HG03439 (cell line): Measurements from ENCODE around the gene FYB1.

ENCODE experiments used
- ATAC-seq: cut with Tn5 transposase; IDR thresholded peaks from one replicate; pipeline ENCODE4 v1.9.1; 2021; ENCODE audit warnings: mild to moderate bottlenecking, moderate library complexity; ENCODE audit not compliant: unreplicated experiment

FYB1 gene

DNA sequence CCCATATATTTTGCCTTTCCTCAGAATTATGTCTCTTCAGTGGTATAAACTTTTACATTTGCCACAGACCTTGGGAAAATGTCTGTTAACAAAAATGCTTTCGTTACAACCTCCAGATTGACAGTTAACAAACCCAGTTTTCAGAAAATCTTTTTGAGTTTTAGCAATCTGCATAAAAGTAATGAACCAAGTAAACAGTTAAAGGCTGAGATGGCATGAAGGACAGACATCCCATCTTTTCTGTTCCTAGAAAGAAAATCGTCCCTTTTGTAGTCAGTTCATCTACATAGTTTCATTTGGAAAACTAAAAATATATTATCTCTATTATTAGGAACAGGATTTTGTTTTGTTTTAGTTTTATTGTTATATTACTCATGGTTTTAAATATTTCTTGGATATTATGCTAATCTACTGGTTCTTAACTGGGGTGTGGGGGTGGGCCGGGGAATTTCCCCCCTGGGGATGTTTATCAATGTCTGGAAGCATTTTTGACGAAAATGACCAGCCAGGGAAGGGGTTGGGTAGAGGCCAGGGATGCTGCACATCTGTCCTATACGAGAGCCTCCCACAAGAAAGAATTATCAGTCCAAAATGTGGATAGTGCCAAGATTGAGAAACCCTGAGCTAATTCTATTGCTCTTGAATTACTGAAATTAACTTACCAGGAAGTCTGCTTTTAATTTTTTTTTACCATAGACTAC lies 11.9 kb downstream of the FYB1 start:
- ATAC-seq = no peak

DNA sequence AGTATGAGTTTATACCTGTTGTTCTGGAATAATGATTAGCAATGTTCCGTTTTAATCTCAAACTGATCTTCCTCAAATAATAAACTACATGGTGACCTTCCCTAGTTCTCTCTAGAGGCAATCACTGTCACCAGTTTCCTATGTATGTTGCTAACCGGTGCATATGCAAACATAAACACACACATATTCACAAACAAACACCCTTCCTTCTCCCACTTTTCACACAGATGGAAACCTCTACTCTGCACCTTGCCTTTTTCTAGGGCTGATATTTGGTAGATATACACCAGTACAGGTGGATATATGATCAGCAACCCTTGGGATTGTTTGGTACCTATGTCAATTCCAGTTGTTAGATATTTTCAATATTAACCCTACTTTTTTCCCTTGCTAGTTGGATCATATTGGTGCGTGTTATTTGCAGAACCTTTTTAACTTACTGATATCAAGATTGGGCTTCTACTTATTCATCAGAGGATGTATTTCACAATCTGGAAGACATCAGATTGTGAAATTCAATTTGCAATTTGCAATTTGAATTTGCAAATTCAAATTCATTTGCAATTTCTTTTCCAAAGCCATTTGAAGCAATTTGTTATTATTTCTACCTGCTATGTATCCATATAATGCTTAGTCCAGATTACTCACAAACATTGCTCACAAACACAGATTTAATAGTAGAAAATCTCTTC lies 12.6 kb downstream of the FYB1 start:
- ATAC-seq = no peak

GRCh38 chr5:39205550-39205949 lies 13.8 kb downstream of the FYB1 start:
- no peak for ATAC-seq

DNA sequence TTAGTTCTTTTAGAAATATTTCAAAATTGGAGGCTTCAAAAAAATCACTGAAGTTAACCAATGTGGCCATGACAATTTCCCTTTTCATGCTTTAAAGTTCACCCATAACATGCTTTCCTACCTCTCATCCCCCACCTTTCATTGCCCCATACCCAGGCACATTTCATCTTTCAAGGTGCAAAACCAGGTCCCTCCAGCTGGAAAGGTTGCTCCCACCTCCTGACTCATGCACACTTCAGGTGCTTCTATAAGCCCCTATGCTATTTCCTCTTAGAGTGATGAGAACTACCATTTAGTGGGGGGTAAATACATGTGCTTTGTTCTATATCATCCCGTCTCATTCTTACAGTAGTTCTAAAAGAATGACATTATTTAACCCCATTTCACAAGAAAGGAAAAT lies 15.4 kb downstream of the FYB1 start:
- no peak for ATAC-seq

GRCh38 chr5:39203275-39203922 lies 16.0 kb downstream of the FYB1 start:
- no peak for ATAC-seq

- ATAC-seq = no peak
Observed at GRCh38 chr5:39202597-39203274, 16.6 kb downstream of the FYB1 start.

- ATAC-seq = no peak
Observed at GRCh38 chr5:39201781-39202596, 17.4 kb downstream of the FYB1 start.

- no peak for ATAC-seq
Observed at GRCh38 chr5:39201160-39201780, 18.1 kb downstream of the FYB1 start.

DNA sequence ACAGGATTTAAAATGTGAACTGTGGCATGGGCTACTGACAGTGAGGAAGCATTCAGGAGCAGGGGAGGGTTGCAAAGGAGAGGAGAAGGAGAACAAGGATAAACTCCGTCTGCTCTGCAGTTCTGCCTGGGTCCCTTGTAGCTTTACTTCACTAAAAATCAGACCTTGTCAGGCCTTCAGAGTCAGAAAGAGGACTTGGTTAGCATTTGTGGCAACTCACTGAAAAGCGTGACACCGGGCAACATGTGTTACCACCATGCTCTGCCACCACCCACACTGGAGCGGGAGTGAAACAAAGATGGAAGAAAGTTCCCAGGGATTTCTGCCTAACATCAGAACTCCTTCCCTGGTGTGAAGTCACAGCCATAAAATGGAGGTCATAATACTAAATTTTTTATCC lies 19.3 kb downstream of the FYB1 start:
- no peak for ATAC-seq

GRCh38 chr5:39199335-39199734 lies 20.0 kb downstream of the FYB1 start:
- no peak for ATAC-seq

DNA sequence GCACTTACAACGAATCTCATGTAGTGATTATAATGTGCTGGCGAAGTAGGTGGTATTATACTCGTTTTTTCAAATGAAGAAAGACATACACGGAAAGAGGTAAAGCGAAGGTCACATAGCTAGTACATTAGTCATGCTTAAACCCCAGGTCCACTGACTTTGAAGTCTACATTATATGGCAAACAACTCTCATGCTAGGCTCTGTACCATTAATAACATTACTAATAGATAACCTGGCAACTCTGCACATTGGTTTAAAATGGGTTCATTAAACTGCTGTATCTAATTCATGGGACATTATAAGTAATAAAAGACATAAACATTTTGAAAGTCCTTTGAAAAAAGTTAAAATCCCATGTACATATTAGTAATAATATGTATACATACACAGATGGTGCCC lies 21.2 kb downstream of the FYB1 start:
- no peak for ATAC-seq

DNA sequence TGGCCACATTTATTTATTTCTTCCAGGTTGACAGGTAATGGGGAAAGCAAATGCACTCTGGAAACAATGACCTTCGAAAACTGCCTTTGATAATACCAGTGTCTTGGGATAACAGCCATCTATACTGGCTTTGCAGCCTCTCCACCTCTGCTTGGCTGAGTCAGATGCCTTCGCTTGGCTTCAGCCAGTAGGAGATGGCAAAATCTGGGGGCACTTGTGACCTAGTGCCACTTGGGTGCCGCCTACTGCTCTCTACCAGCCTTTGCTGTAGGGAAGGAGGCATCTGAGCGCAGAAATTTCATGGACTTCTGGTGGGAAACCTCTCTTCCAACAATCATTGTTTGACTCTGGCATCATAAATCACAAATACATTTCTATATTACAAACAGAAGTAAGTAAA lies 21.8 kb downstream of the FYB1 start:
- no peak for ATAC-seq

DNA sequence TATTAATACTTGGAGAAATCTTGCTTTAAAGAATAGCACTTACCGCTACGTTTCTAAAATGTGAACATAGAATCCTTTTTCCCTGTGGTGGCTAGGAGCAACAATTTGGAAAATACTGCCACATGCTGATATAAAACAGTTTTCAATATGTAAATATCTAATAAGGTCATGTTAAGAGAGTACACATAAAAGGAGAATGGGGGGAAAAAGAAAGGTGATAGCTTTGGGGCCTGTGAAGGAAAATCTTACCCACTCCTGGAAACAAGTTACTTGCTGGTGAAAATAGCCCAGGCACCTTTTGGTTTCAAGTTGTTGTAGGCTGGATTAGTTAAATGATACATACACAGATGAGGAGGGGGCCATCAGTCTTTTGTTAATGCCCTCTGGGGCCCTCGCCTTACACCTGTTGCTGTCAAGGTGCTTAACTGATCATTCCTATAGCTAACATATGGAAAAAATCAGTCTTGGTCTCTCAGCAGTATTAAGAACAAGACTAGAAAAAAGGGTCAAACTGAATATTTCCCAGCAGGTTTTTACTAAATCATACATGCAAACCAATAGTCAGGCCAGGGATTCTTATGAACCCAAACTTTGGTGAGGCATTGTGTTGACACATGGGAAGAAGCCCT lies 24.1 kb downstream of the FYB1 start:
- ATAC-seq = no peak

DNA sequence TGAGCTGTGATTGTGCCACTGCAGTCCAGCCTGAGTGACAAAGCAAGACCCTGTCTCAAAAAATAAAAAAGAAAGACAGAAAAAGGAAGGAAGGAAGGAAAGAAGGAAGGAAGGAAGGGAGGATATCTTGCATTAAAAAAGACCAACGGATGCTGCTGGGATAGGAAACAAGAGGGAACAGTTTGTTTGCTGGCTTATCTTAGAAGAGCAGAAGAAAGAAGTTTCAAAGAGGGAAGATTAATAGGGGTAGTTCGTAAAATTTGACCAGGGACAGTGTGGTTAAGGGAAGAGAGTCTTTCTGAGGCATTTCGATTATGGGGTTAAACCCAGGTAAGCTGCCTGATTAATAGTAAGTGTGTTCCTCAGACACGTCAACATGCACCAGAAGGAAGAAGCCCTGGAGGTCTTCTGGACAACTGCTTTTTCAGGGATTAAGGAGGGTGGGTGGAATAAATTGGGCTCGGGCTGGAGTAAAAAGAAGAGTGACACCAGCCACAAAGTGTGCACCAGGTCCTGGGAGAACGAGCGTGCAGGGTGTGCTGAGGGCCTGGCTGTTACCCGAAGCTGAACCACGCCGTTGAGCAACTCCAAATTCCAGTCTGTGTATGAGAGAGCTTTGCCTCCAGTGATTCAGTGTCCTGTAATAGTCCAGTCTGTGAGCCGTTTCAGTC lies 24.8 kb downstream of the FYB1 start:
- ATAC-seq = no peak

GRCh38 chr5:39193553-39194465 lies 25.6 kb downstream of the FYB1 start:
- no peak for ATAC-seq

- no peak for ATAC-seq
Observed at GRCh38 chr5:39192450-39193160, 26.8 kb downstream of the FYB1 start.

DNA sequence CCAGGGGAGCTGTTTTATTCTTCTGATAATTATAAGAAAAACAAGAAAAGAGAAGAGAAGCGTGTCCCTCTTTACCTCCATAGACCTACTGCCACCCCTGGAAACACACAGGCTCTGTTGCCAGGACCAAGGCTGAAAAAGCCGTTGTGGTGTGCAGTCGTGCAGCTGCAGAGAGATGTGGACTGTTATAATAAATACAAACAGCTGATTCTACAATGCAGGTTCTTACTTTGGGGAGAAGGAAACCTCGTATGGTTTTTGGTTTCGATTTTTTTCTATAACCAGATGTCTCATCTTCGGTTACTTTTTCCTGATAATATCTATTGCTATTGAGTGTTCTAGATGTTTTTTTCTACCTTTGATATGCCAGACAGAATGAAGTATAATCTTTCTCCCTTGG lies 28.1 kb downstream of the FYB1 start:
- ATAC-seq = no peak
